Mesendoderm (in vitro differentiated cells): ENCODE measurements around the gene KRT8.

ENCODE experiments used
- DNase-seq: peaks from one replicate; pipeline ENCODE4 v3.0.0; 2013
- H2AK5ac ChIP-seq: 2 replicates; pipeline ENCODE4 v1.6.1; 2013; ENCODE audit warnings: low read length, inconsistent platforms
- H2BK120ac ChIP-seq: 2 replicates; pipeline ENCODE4 v1.6.1; 2013; ENCODE audit warnings: low read depth, mild to moderate bottlenecking, low read length, moderate library complexity, mixed read lengths
- H2BK15ac ChIP-seq: replicated peaks from 2 replicates; pipeline ENCODE4 v1.6.1; 2013; ENCODE audit warnings: low read depth, mild to moderate bottlenecking, moderate library complexity
- H2BK5ac ChIP-seq: 2 replicates; pipeline ENCODE4 v1.6.1; 2013; ENCODE audit warnings: low read length, inconsistent platforms
- H3K18ac ChIP-seq: 2 replicates; pipeline ENCODE4 v1.6.1; 2013; ENCODE audit warnings: mild to moderate bottlenecking, low read length, mixed read lengths
- H3K23ac ChIP-seq: one replicate; pipeline ENCODE4 v1.6.1; 2013; ENCODE audit warnings: low read length
- H3K27ac ChIP-seq: 2 replicates; pipeline ENCODE4 v1.5.1; 2013; ENCODE audit warnings: low read depth, mild to moderate bottlenecking, inconsistent platforms, low read length, moderate library complexity
- H3K27me3 ChIP-seq: 2 replicates; pipeline ENCODE4 v1.6.1; 2013; ENCODE audit warnings: low read length, control low read depth, mild to moderate bottlenecking, inconsistent platforms; ENCODE audit not compliant: insufficient read depth, poor library complexity
- H3K36me3 ChIP-seq: 2 replicates; pipeline ENCODE4 v1.6.1; 2013; ENCODE audit warnings: low read length, inconsistent platforms; ENCODE audit not compliant: control insufficient read depth, insufficient read depth
- H3K4ac ChIP-seq: one replicate; pipeline ENCODE4 v1.6.1; 2013; ENCODE audit warnings: low read depth, mild to moderate bottlenecking, low read length, moderate library complexity
- H3K4me1 ChIP-seq: 2 replicates; pipeline ENCODE4 v1.6.1; 2013; ENCODE audit warnings: low read depth, low read length, inconsistent platforms; ENCODE audit not compliant: control insufficient read depth
- H3K4me2 ChIP-seq: 2 replicates; pipeline ENCODE4 v1.6.1; 2013; ENCODE audit warnings: low read length
- H3K4me3 ChIP-seq: 2 replicates; pipeline ENCODE4 v1.5.1; 2013; ENCODE audit warnings: mild to moderate bottlenecking, low read length
- H3K56ac ChIP-seq: one replicate; pipeline ENCODE4 v1.6.1; 2013; ENCODE audit warnings: low read length
- H3K79me1 ChIP-seq: 2 replicates; pipeline ENCODE4 v1.6.1; 2013; ENCODE audit warnings: low read length, inconsistent platforms
- H3K79me2 ChIP-seq: 2 replicates; pipeline ENCODE4 v1.6.1; 2013; ENCODE audit warnings: mild to moderate bottlenecking, low read length; ENCODE audit not compliant: control insufficient read depth, insufficient read depth
- H3K9ac ChIP-seq: 2 replicates; pipeline ENCODE4 v1.6.1; 2013; ENCODE audit warnings: low read length, inconsistent platforms
- H4K5ac ChIP-seq: one replicate; pipeline ENCODE4 v1.6.1; 2013; ENCODE audit warnings: low read length
- H4K8ac ChIP-seq: one replicate; pipeline ENCODE4 v1.6.1; 2013; ENCODE audit warnings: low read depth, mild to moderate bottlenecking, control low read depth, low read length, moderate library complexity
- WGBS: extraction: QIAGEN DNeasy Blood & Tissue Kit; methylation state at CpG from one replicate; pipeline ENCODE4 v1.1.7; 2013; ENCODE audit warnings: low lambda C conversion rate, missing lambda C conversion rate; ENCODE audit not compliant: insufficient coverage; ENCODE audit errors: extremely low coverage; 5-methylcytosine and 5-hydroxymethylcytosine counted together

The KRT8 gene

DNA sequence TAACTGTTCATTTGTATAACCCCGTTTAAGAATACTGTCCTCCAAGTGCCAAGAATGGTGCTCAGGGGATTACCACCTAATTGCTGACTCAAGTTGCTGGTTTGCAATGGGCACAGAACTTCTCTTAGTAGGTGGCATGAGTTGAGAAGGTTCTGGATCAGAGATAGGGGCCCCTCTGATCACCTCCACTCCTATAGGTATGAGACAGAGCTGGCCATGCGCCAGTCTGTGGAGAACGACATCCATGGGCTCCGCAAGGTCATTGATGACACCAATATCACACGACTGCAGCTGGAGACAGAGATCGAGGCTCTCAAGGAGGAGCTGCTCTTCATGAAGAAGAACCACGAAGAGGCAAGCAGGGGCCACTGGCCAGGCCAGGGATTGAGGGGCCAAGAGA lies 45.7 kb upstream of the KRT8 start:
- no peaks in the 10 kb centered on the region for H3K27me3 ChIP-seq
- H4K5ac ChIP-seq: no peak overlapping the region
- no peak overlapping the region for H2BK120ac ChIP-seq
- no peak overlapping the region for H4K8ac ChIP-seq
- peaks cover 22% of the 10 kb centered on the region for H3K4me1 ChIP-seq
- H3K23ac ChIP-seq: peak overlapping the region; percentile 32
- H3K9ac ChIP-seq: peak overlapping the region; percentile 93
- peak overlapping the region; percentile 94 for H3K4me2 ChIP-seq
- peak overlapping the region; percentile 97 for H3K56ac ChIP-seq
- H3K4ac ChIP-seq: no peak overlapping the region
- peaks cover 9% of the 10 kb centered on the region for H3K79me1 ChIP-seq
- H2AK5ac ChIP-seq: no peak overlapping the region
- no peak for DNase-seq
- H3K18ac ChIP-seq: no peak overlapping the region
- H3K27ac ChIP-seq: no peak overlapping the region
- peaks cover 18% of the 10 kb centered on the region for H3K36me3 ChIP-seq
- WGBS: no CpG with 5 or more reads among the region's 7 CpGs
- H3K79me2 ChIP-seq: peaks cover 25% of the 10 kb centered on the region
- peak overlapping the region; percentile 67 for H3K4me3 ChIP-seq
- no peak overlapping the region for H2BK5ac ChIP-seq
- no peak overlapping the region for H2BK15ac ChIP-seq

GRCh38 chr12:52949413-52950331 lies 44.8 kb upstream of the KRT8 start:
- H3K27ac ChIP-seq: peak overlapping the region; percentile 68
- H4K8ac ChIP-seq: no peak overlapping the region
- peaks cover 25% of the 10 kb centered on the region for H3K79me2 ChIP-seq
- peak overlapping the region; percentile 97 for H3K56ac ChIP-seq
- peak overlapping the region; percentile 75 for H3K18ac ChIP-seq
- H3K4me2 ChIP-seq: peak overlapping the region; percentile 94
- H2BK5ac ChIP-seq: peak overlapping the region; percentile 84
- peak overlapping the region; percentile 93 for H3K9ac ChIP-seq
- DNase-seq: peak; percentile 96
- H3K4me1 ChIP-seq: peaks cover 27% of the 10 kb centered on the region
- no CpG with 5 or more reads among the region's 13 CpGs for WGBS
- H3K36me3 ChIP-seq: peaks cover 18% of the 10 kb centered on the region
- H3K4me3 ChIP-seq: peak overlapping the region; percentile 67
- no peak overlapping the region for H3K4ac ChIP-seq
- H3K27me3 ChIP-seq: no peaks in the 10 kb centered on the region
- H2BK120ac ChIP-seq: peak overlapping the region; percentile 34
- no peak overlapping the region for H4K5ac ChIP-seq
- peaks cover 9% of the 10 kb centered on the region for H3K79me1 ChIP-seq
- no peak overlapping the region for H2BK15ac ChIP-seq
- peak overlapping the region; percentile 32 for H3K23ac ChIP-seq
- peak overlapping the region; percentile 2 for H2AK5ac ChIP-seq

DNA sequence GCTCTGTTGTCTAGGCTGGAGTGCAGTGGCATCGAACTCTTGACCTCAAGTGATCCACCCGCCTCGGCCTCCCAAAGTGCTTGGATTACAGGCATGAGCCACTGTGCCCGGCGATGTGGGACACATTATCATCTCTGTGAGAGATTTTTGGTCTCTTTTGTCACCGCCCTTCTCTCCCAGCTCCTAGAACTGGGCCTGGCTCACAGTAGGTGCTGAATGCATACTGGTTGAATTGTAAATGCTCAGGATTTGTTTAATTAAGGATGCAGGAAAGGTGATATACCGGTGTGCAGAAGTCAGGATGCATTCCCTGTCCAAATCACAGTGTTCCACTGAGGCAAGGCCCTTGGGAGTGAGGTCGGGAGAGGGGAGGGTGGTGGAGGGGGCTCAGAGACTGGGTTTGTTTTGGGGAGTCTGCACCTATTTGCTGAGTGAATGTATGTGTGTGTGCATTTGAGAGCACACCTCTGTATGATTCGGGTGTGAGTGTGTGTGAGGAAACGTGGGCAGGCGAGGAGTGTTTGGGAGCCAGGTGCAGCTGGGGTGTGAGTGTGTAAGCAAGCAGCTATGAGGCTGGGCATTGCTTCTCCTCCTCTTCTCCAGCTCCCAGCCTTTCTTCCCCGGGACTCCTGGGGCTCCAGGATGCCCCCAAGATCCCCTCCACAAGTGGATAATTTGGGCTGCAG lies 43.0 kb upstream of the KRT8 start:
- H3K18ac ChIP-seq: peak overlapping the region; percentile 73
- peak overlapping the region; percentile 97 for H2AK5ac ChIP-seq
- peak overlapping the region; percentile 97 for H3K56ac ChIP-seq
- peaks cover 16% of the 10 kb centered on the region for H3K36me3 ChIP-seq
- H3K27ac ChIP-seq: peak overlapping the region; percentile 96
- peak overlapping the region; percentile 66 for H3K9ac ChIP-seq
- DNase-seq: peak; percentile 74
- no CpG with 5 or more reads among the region's 12 CpGs for WGBS
- no peak overlapping the region for H2BK15ac ChIP-seq
- peak overlapping the region; percentile 72 for H3K4ac ChIP-seq
- H3K23ac ChIP-seq: peak overlapping the region; percentile 96
- peaks cover 25% of the 10 kb centered on the region for H3K79me2 ChIP-seq
- peak overlapping the region; percentile 71 for H2BK5ac ChIP-seq
- no peak overlapping the region for H3K4me3 ChIP-seq
- peaks cover 39% of the 10 kb centered on the region for H3K4me1 ChIP-seq
- H3K27me3 ChIP-seq: no peaks in the 10 kb centered on the region
- H3K4me2 ChIP-seq: peak overlapping the region; percentile 51
- H2BK120ac ChIP-seq: peak overlapping the region; percentile 62
- peaks cover 9% of the 10 kb centered on the region for H3K79me1 ChIP-seq
- H4K8ac ChIP-seq: no peak overlapping the region
- no peak overlapping the region for H4K5ac ChIP-seq

DNA sequence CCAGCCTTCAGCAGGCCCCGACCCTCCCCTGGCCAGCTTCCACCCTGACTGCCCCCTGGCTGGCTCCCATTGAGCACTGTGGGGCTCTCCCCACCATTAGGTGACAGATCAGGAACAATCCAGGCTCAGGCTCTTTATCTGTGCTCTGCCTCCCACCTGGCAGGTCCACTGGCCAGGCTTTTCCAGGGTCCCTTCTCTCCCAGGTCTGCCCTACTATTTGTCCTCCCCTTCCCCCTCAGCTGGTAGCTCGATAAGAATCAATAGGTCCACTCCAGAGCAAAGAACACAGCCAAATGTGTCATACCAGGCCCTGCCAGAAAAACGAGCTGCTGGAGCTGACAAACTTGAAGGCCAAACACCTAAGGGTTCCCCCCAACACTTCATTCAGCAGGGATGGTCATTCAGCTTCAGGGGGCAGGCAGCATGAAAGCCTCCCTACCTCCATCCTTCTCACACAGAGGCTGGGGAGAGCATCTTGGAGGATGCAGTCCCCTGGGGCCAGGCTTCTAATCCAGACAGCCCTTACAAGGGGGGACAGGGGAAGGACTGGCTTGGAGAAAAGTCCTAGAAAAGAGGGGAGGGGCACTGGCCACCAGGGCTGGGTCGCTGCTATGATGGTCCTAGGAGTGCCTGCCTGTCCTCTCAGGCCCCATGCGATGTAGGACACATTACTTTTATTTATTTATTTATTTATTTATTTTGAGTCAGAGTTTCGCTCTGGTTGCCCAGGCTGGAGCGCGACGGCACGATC lies 42.1 kb upstream of the KRT8 start:
- peak; percentile 65 for DNase-seq

DNA sequence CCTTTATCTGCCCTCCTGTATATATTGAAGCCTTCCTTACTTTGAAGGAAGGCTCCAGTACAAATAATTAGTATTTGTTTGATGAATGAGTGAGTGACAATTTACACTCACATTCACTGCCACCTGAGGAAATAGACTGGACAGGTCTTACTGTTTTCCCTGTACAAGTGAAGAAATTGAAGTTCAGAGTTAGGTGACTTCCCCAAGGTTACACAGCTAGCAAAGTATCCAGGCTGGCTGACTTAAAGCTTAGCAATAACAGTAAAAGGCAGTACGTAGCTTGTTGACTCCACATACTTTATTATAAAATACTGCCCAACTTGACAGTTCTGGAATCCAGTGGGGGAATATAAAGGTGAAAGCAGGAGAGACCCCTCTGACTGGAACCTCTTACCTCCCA lies 41.5 kb upstream of the KRT8 start:
- peak overlapping the region; percentile 64 for H3K9ac ChIP-seq
- H3K4me2 ChIP-seq: peak overlapping the region; percentile 10
- H2AK5ac ChIP-seq: peak overlapping the region; percentile 79
- no peak overlapping the region for H3K23ac ChIP-seq
- H3K79me2 ChIP-seq: peaks cover 23% of the 10 kb centered on the region
- no peak for DNase-seq
- H3K36me3 ChIP-seq: peaks cover 8% of the 10 kb centered on the region
- peak overlapping the region; percentile 96 for H3K27ac ChIP-seq
- H4K5ac ChIP-seq: no peak overlapping the region
- H4K8ac ChIP-seq: no peak overlapping the region
- H2BK5ac ChIP-seq: peak overlapping the region; percentile 36
- peak overlapping the region; percentile 79 for H2BK120ac ChIP-seq
- peaks cover 46% of the 10 kb centered on the region for H3K4me1 ChIP-seq
- peaks cover 9% of the 10 kb centered on the region for H3K79me1 ChIP-seq
- H3K27me3 ChIP-seq: no peaks in the 10 kb centered on the region
- peak overlapping the region; percentile 80 for H3K56ac ChIP-seq
- no CpG with 5 or more reads among the region's 1 CpG for WGBS
- no peak overlapping the region for H2BK15ac ChIP-seq
- H3K4ac ChIP-seq: peak overlapping the region; percentile 57
- H3K4me3 ChIP-seq: no peak overlapping the region
- peak overlapping the region; percentile 34 for H3K18ac ChIP-seq

More for the DNA sequence above, 42.1 kb upstream of the KRT8 start:
- Histone ChIP-seq H4K8ac (no peak overlapping the region), H3K18ac (peak overlapping the region; percentile 34), H3K4me2 (no peak overlapping the region), H3K56ac (peak overlapping the region; percentile 80), H2AK5ac (peak overlapping the region; percentile 99), H3K9ac (peak overlapping the region; percentile 64), H3K4ac (peak overlapping the region; percentile 93), H4K5ac (no peak overlapping the region), H3K79me2 (peaks cover 25% of the 10 kb centered on the region), H3K4me3 (no peak overlapping the region), H2BK120ac (peak overlapping the region; percentile 79), H3K27ac (peak overlapping the region; percentile 96), H3K4me1 (peaks cover 46% of the 10 kb centered on the region), H2BK5ac (peak overlapping the region; percentile 36), H3K23ac (peak overlapping the region; percentile 96), H3K79me1 (peaks cover 9% of the 10 kb centered on the region), H2BK15ac (peak overlapping the region; percentile 22), H3K36me3 (peaks cover 12% of the 10 kb centered on the region), H3K27me3 (no peaks in the 10 kb centered on the region)
- WGBS: no CpG with 5 or more reads among the region's 10 CpGs
